AG04450 (cell line): Measurements from ENCODE around the gene NUFIP2. TPM values are rescaled to one million over a fixed set of nuclear protein-coding genes. Genes with fewer than 3 reads are reported as not detected.
"Not testable (repeated sequence)": the region's sequence is repeated elsewhere in the genome, so short reads cannot be mapped to it uniquely, and the experiment has no call there.

Experiments
- CTCF ChIA-PET: fragments of 300-600, 350-600 bp; formaldehyde crosslinking; extraction: SDS; loops from one replicate; lab custom pipeline; 2022; ENCODE audit warnings: antibody characterized with exemption, inconsistent platforms; lab: Charles Lee
- POLR2A ChIA-PET: fragments of 350-600 bp; formaldehyde crosslinking; extraction: SDS; loops from one replicate; lab custom pipeline; 2021; ENCODE audit warnings: antibody characterized with exemption, inconsistent platforms; lab: Yijun Ruan, JAX
- DNase-seq: peaks from one replicate; pipeline ENCODE4 v3.0.0-alpha.2; 2011; ENCODE audit warnings: low read depth, low spot score
- H3K27ac ChIP-seq: one replicate; pipeline ENCODE4 v1.5.1; 2012; ENCODE audit warnings: low read depth, low read length, control low read depth
- H3K27me3 ChIP-seq: one replicate; pipeline ENCODE4 v1.6.0; 2012; ENCODE audit warnings: low read length; ENCODE audit not compliant: control insufficient read depth, insufficient read depth
- H3K4me3 ChIP-seq: 2 replicates; pipeline ENCODE4 v1.5.1; 2011; ENCODE audit warnings: mild to moderate bottlenecking, low read depth, low read length, control low read depth
- H3K9me3 ChIP-seq: 2 replicates; pipeline ENCODE4 v1.5.1; 2012; ENCODE audit warnings: low read length; ENCODE audit not compliant: control insufficient read depth, insufficient read depth
- CTCF ChIP-seq: IDR thresholded peaks from 2 replicates; pipeline ENCODE4 v1.5.1; 2011; ENCODE audit warnings: low read depth, low read length, control low read depth, inconsistent platforms
- polyA minus RNA-seq: library from RNA; depleted of rRNA, polyadenylated mRNA; stranded (reverse); fragments of >200 nt; gene quantifications from 2 replicates; pipeline ENCODE4 v1.2.3, GENCODE V29; 2011; rRNA and poly(A)+ RNA removed
- polyA plus RNA-seq: library from polyadenylated mRNA; depleted of rRNA; stranded (reverse); fragments of >200 nt; gene quantifications from 2 replicates; pipeline ENCODE4 v1.2.3, GENCODE V29; 2011; rRNA removed

Gene NUFIP2
- polyA plus RNA-seq (13.6 and 14.7 TPM in 2 replicates), polyA minus RNA-seq (29.1 and 39.4 TPM in 2 replicates)

- Histone ChIP-seq H3K27ac (peak within 1 kb of the TSS; percentile 97), H3K27me3 (no peaks in the 10 kb centered on the region), H3K9me3 (no peaks in the 10 kb centered on the region; the same call in 1 of the 2 replicates), H3K4me3 (peak within 1 kb of the TSS; percentile 98)
- DNase-seq = peak; percentile 97
- POLR2A ChIA-PET = interaction anchor here (0.6 to 1.6 kb wide), 25 partner anchors 9 to 298 kb away, joined by 3 to 9 read pairs (median 5); partner anchors contain the start of genes MYO18A and TAOK1
- TF ChIP-seq CTCF = 0 out of 2 replicates have a peak, but pooled peaks have one; percentile 4
- CTCF ChIA-PET = interaction anchor here (0.9 to 1.3 kb wide), 4 partner anchors 37 to 145 kb away, joined by 3 to 7 read pairs (median 4); no protein-coding TSS in a partner anchor
These were observed at the start of gene NUFIP2 for GRCh38 chr17:29293890-29294579. NUFIP2 (minus strand) TSS chr17:29294148; CDS start chr17:29294059, 89 bp downstream.

GRCh38 chr17:29342158-29342765, 48.3 kb upstream of the NUFIP2 start:
- ChIA-PET CTCF (no interaction called here), POLR2A (no interaction called here)
- TF ChIP-seq CTCF = no peak
- Histone ChIP-seq H3K27me3 (peaks cover 6% of the 10 kb centered on the region), H3K27ac (no peak overlapping the region), H3K4me3 (no peak overlapping the region), H3K9me3 (no peaks in the 10 kb centered on the region)
- DNase-seq = no peak

GRCh38 chr17:29341726-29342125, 47.8 kb upstream of the NUFIP2 start:
- CTCF ChIA-PET = no interaction called here
- Histone ChIP-seq H3K4me3 (no peak overlapping the region), H3K27ac (no peak overlapping the region), H3K9me3 (no peaks in the 10 kb centered on the region), H3K27me3 (peaks cover 6% of the 10 kb centered on the region)
- POLR2A ChIA-PET = no interaction called here
- no peak for TF ChIP-seq CTCF
- DNase-seq = no peak

- H3K27ac ChIP-seq, H3K4me3 ChIP-seq, H3K27me3 ChIP-seq, POLR2A ChIA-PET, H3K9me3 ChIP-seq, DNase-seq: not testable (repeated sequence)
- CTCF ChIA-PET = interaction anchor here (0.6 kb wide), 1 partner anchor 17 kb away, joined by 6 read pairs; no protein-coding TSS in a partner anchor
These were observed 45.1 kb upstream of the NUFIP2 start for GRCh38 chr17:29339016-29339415.

GRCh38 chr17:29331708-29332085, 37.7 kb upstream of the NUFIP2 start:
- no peak for TF ChIP-seq CTCF
- Histone ChIP-seq H3K27ac (no peak overlapping the region), H3K4me3 (no peak overlapping the region), H3K9me3 (no peaks in the 10 kb centered on the region), H3K27me3 (peaks cover 4% of the 10 kb centered on the region)
- POLR2A ChIA-PET = interaction anchor here (1.0 kb wide), 1 partner anchor 38 kb away, joined by 3 read pairs; the partner anchor contains the start of gene NUFIP2
- CTCF ChIA-PET = interaction anchor here (1.0 kb wide), 1 partner anchor 21 kb away, joined by 3 read pairs; no protein-coding TSS in a partner anchor
- no peak for DNase-seq
